NT2/D1 (cell line): ENCODE measurements around the gene TSC2.

Source experiments
- SUZ12 ChIP-seq: IDR thresholded peaks from 2 replicates; pipeline ENCODE4 v1.6.1; 2011; ENCODE audit not compliant: insufficient read length, insufficient read depth; ENCODE audit errors: extremely low read depth
- YY1 ChIP-seq: IDR thresholded peaks from 2 replicates; pipeline ENCODE4 v1.6.1; 2011; ENCODE audit not compliant: insufficient read length, insufficient read depth
- ZNF274 ChIP-seq: IDR thresholded peaks from 2 replicates; pipeline ENCODE4 v1.6.1; 2011; ENCODE audit warnings: mild to moderate bottlenecking, low read depth, low read length

GRCh38 chr16:2062801-2063200, 15.0 kb downstream of the TSC2 start:
- TF ChIP-seq ZNF274 (no peak), SUZ12 (no peak), YY1 (no peak)
